Stimulated activated naive CD8-positive, alpha-beta T cell treated with anti-CD3 and anti-CD28 coated beads, Interleukin-15, amount 100 ng/mL, for 72 hours (primary cell): ENCODE measurements around the gene TMED6.

Experiments
- ATAC-seq: fragments of 150-1000 bp; cut with Tn5 transposase; 2 replicates; pipeline ENCODE4 v1.10.0; 2021; ENCODE audit warnings: mild to moderate bottlenecking, moderate library complexity
- DNase-seq, 2 donors: peaks; one replicate each; pipeline ENCODE4 v3.0.0; 2021 to 2022
- H3K27ac Mint-ChIP-seq, 2 donors: one replicate each; pipeline ENCODE4 v1.8.0; 2022; ENCODE audit warnings: mild to moderate bottlenecking in 2 of 2, mixed read lengths in 2 of 2, moderate library complexity in 2 of 2
- H3K27me3 Mint-ChIP-seq: one replicate; pipeline ENCODE4 v1.8.0; 2022; ENCODE audit warnings: mixed read lengths
- H3K4me1 Mint-ChIP-seq: one replicate; pipeline ENCODE4 v1.8.0; 2022; ENCODE audit warnings: mild to moderate bottlenecking, mixed read lengths
- H3K4me3 Mint-ChIP-seq, 2 donors: one replicate each; pipeline ENCODE4 v1.8.0; 2022; ENCODE audit warnings: mild to moderate bottlenecking in 2 of 2, mixed read lengths in 2 of 2, moderate library complexity in 1 of 2
- H3K9me3 Mint-ChIP-seq, 2 donors: one replicate each; pipeline ENCODE4 v1.8.0; 2022; ENCODE audit warnings: mixed read lengths in 2 of 2

Gene TMED6

GRCh38 chr16:69320740-69321073, 30.9 kb downstream of the TMED6 start:
- H3K9me3 Mint-ChIP-seq, result no peaks in the 10 kb centered on the region
- peak overlapping the region in 1 of 2 donors; percentile 94 for H3K27ac Mint-ChIP-seq
- DNase-seq (no peak), ATAC-seq (no peak)
- H3K4me1 Mint-ChIP-seq, result peaks cover 50% of the 10 kb centered on the region
- H3K4me3 Mint-ChIP-seq, result no peak overlapping the region
- H3K27me3 Mint-ChIP-seq, result no peaks in the 10 kb centered on the region

GRCh38 chr16:69319826-69320739, 31.5 kb downstream of the TMED6 start:
- Mint-ChIP-seq H3K4me3 (no peak overlapping the region), H3K27ac (peak overlapping the region in 1 of 2 donors; percentile 87), H3K9me3 (no peaks in the 10 kb centered on the region), H3K4me1 (peaks cover 44% of the 10 kb centered on the region), H3K27me3 (no peaks in the 10 kb centered on the region)
- DNase-seq (no peak), ATAC-seq (no peak)

GRCh38 chr16:69319381-69319780, 32.2 kb downstream of the TMED6 start:
- no peaks in the 10 kb centered on the region for H3K27me3 Mint-ChIP-seq
- H3K4me1 Mint-ChIP-seq, result peaks cover 39% of the 10 kb centered on the region
- ATAC-seq (no peak), DNase-seq (no peak)
- H3K9me3 Mint-ChIP-seq, result no peaks in the 10 kb centered on the region
- peak overlapping the region in 1 of 2 donors; percentile 87 for H3K27ac Mint-ChIP-seq
- H3K4me3 Mint-ChIP-seq, result no peak overlapping the region

- Mint-ChIP-seq H3K4me3 (no peak overlapping the region), H3K27me3 (no peaks in the 10 kb centered on the region), H3K4me1 (peaks cover 39% of the 10 kb centered on the region), H3K27ac (no peak overlapping the region), H3K9me3 (no peaks in the 10 kb centered on the region)
- ATAC-seq, result no peak
- DNase-seq, result no peak
These were observed 32.7 kb downstream of the TMED6 start for GRCh38 chr16:69318911-69319289.

- Mint-ChIP-seq H3K27ac (peak overlapping the region in 1 of 2 donors; percentile 84), H3K4me3 (no peak overlapping the region), H3K27me3 (no peaks in the 10 kb centered on the region), H3K9me3 (no peaks in the 10 kb centered on the region), H3K4me1 (peaks cover 39% of the 10 kb centered on the region)
- ATAC-seq, result no peak
- no peak for DNase-seq
These were observed 33.2 kb downstream of the TMED6 start for GRCh38 chr16:69318177-69318910.

- Mint-ChIP-seq H3K9me3 (no peaks in the 10 kb centered on the region), H3K4me1 (peaks cover 44% of the 10 kb centered on the region), H3K4me3 (no peak overlapping the region), H3K27ac (peak overlapping the region; percentile 23 to 35), H3K27me3 (no peaks in the 10 kb centered on the region)
- ATAC-seq, result no peak
- no peak for DNase-seq
These were observed 35.0 kb downstream of the TMED6 start for GRCh38 chr16:69316595-69317034.

GRCh38 chr16:69315486-69316311, 35.9 kb downstream of the TMED6 start:
- Mint-ChIP-seq H3K4me1 (peaks cover 42% of the 10 kb centered on the region), H3K9me3 (no peaks in the 10 kb centered on the region), H3K27ac (no peak overlapping the region), H3K4me3 (no peak overlapping the region), H3K27me3 (no peaks in the 10 kb centered on the region)
- ATAC-seq (no peak), DNase-seq (no peak)

- H3K27ac Mint-ChIP-seq, result no peak overlapping the region
- H3K4me3 Mint-ChIP-seq, result no peak overlapping the region
- peaks cover 0 to 5% of the 10 kb centered on the region in 2 donors for H3K9me3 Mint-ChIP-seq
- DNase-seq, result no peak
- ATAC-seq, result no peak
- peaks cover 47% of the 10 kb centered on the region for H3K4me1 Mint-ChIP-seq
- no peaks in the 10 kb centered on the region for H3K27me3 Mint-ChIP-seq
These were observed 37.1 kb downstream of the TMED6 start for GRCh38 chr16:69314534-69314933.

- Mint-ChIP-seq H3K27ac (peak overlapping the region in 1 of 2 donors; percentile 81), H3K4me1 (peaks cover 47% of the 10 kb centered on the region), H3K9me3 (peaks cover 0 to 5% of the 10 kb centered on the region in 2 donors), H3K27me3 (no peaks in the 10 kb centered on the region), H3K4me3 (peak overlapping the region; percentile 62 to 67)
- DNase-seq (no peak), ATAC-seq (no peak)
These were observed 38.1 kb downstream of the TMED6 start for GRCh38 chr16:69313469-69313868.

- ATAC-seq, result peak; percentile 77
- Mint-ChIP-seq H3K4me3 (peak overlapping the region; percentile 98 to 99), H3K4me1 (peaks cover 45% of the 10 kb centered on the region), H3K27ac (peak overlapping the region; percentile 98 to 99), H3K9me3 (peaks cover 0 to 5% of the 10 kb centered on the region in 2 donors), H3K27me3 (no peaks in the 10 kb centered on the region)
- peak in 1 of 2 donors; percentile 61 for DNase-seq
These were observed 39.8 kb downstream of the TMED6 start for GRCh38 chr16:69311533-69312387.

GRCh38 chr16:69310653-69311532, 40.7 kb downstream of the TMED6 start, which contains the start of gene VPS4A:
Gene VPS4A (plus strand): TSS chr16:69311350. CDS start chr16:69311512, 162 bp downstream.
- peak within 1 kb of the TSS; percentile 98 to 99 for H3K4me3 Mint-ChIP-seq
- H3K4me1 Mint-ChIP-seq, result peaks cover 37% of the 10 kb centered on the region
- H3K27me3 Mint-ChIP-seq, result no peaks in the 10 kb centered on the region
- peak; percentile 97 for ATAC-seq
- peak; percentile 99 to 100 for DNase-seq
- H3K9me3 Mint-ChIP-seq, result peaks cover 0 to 5% of the 10 kb centered on the region in 2 donors
- H3K27ac Mint-ChIP-seq, result peak within 1 kb of the TSS; percentile 98 to 99

GRCh38 chr16:69309316-69309715, 42.3 kb downstream of the TMED6 start:
- ATAC-seq, result no peak
- no peak for DNase-seq
- Mint-ChIP-seq H3K27me3 (no peaks in the 10 kb centered on the region), H3K9me3 (peaks cover 0 to 5% of the 10 kb centered on the region in 2 donors), H3K4me3 (no peak overlapping the region), H3K4me1 (peaks cover 32% of the 10 kb centered on the region), H3K27ac (no peak overlapping the region)

GRCh38 chr16:69307856-69308255, 43.7 kb downstream of the TMED6 start:
- H3K4me1 Mint-ChIP-seq, result peaks cover 18% of the 10 kb centered on the region
- H3K4me3 Mint-ChIP-seq, result no peak overlapping the region
- DNase-seq, result no peak
- H3K27ac Mint-ChIP-seq, result no peak overlapping the region
- no peak for ATAC-seq
- H3K27me3 Mint-ChIP-seq, result no peaks in the 10 kb centered on the region
- H3K9me3 Mint-ChIP-seq, result peaks cover 0 to 5% of the 10 kb centered on the region in 2 donors

GRCh38 chr16:69307091-69307490, 44.5 kb downstream of the TMED6 start:
- Mint-ChIP-seq H3K9me3 (peaks cover 0 to 5% of the 10 kb centered on the region in 2 donors), H3K27ac (no peak overlapping the region), H3K4me3 (no peak overlapping the region), H3K4me1 (peaks cover 10% of the 10 kb centered on the region), H3K27me3 (no peaks in the 10 kb centered on the region)
- DNase-seq (no peak), ATAC-seq (no peak)
